HCT116 (cell line): ENCODE data around the gene TLL2. TPM values are rescaled to one million over a fixed set of nuclear protein-coding genes. Genes with fewer than 3 reads are reported as not detected.

Experiments used
- ATAC-seq: fragments of 200-7000 bp; cut with Tn5 transposase; 2 replicates; pipeline ENCODE4 v1.9.1; 2020; ENCODE audit warnings: mild to moderate bottlenecking, moderate library complexity
- BruUV-seq: library from RNA; stranded (reverse); fragments of 400-500 nt; replicated peaks from 2 replicates; lab custom pipeline; 2021; lab: Mats Ljungman, UMichigan
- CTCF ChIA-PET: fragments of 300-600 bp; sonication (Branson Sonifier 250); formaldehyde crosslinking; loops from one replicate; lab custom pipeline; 2021; ENCODE audit warnings: antibody characterized with exemption; lab: Charles Lee
- POLR2A ChIA-PET: fragments of 300-600, 350-600 bp; sonication (Branson Sonifier 250); formaldehyde crosslinking; loops from one replicate; lab custom pipeline; 2021; ENCODE audit warnings: antibody characterized with exemption; lab: Charles Lee
- RAD21 ChIA-PET, 2 experiments: fragments of 300-600 bp; sonication (Branson Sonifier 250); formaldehyde crosslinking; loops; one replicate each; lab custom pipeline; 2023; ENCODE audit warnings: low total read pairs in 2 of 2; ENCODE audit not compliant: uncharacterized antibody in 2 of 2, unreplicated experiment in 2 of 2, low non-redundant PET in 1 of 2; lab: Charles Lee
- DNase-seq: peaks from one replicate; pipeline ENCODE4 v3.0.0-alpha.2; 2010; ENCODE audit warnings: low read depth, low spot score
- H2AFZ ChIP-seq: fragments of 200-600 bp; shearing (Covaris generic), sonication (generic); 2 replicates; pipeline ENCODE4 v1.6.1; 2017; ENCODE audit warnings: low read depth, mixed run types, mixed read lengths, antibody characterized with exemption, low read length; ENCODE audit not compliant: poor library complexity, severe bottlenecking
- H3K27ac ChIP-seq: 2 replicates; pipeline ENCODE4 v1.5.1; 2012; ENCODE audit warnings: low read depth, low read length
- H3K27me3 ChIP-seq: fragments of 200-600 bp; sonication (generic); 2 replicates; pipeline ENCODE4 v1.6.1; 2016; ENCODE audit warnings: mixed run types, low read length, mixed read lengths; ENCODE audit not compliant: insufficient read depth
- H3K36me3 ChIP-seq, 2 experiments: fragments of 200-500 bp in 1 of 2; fragments of 200-600 bp in 1 of 2; sonication (Bioruptor generic) in 1 of 2; sonication (generic) in 1 of 2; 2 replicates each; pipeline versions ENCODE4 v1.5.1 to v1.6.1; 2014 to 2016; ENCODE audit warnings: low read length in 2 of 2, inconsistent platforms in 1 of 2, mixed read lengths in 1 of 2, mixed run types in 1 of 2; ENCODE audit not compliant: insufficient read depth in 2 of 2, control insufficient read depth in 1 of 2
- H3K4me1 ChIP-seq, 2 experiments: fragments of 200-600 bp in 1 of 2; sonication (generic) in 1 of 2; 2 replicates each; pipeline versions ENCODE4 v1.5.1 to v1.6.1; 2012 to 2017; ENCODE audit warnings: low read length in 2 of 2, inconsistent platforms in 1 of 2, mild to moderate bottlenecking in 1 of 2, mixed read lengths in 1 of 2, mixed run types in 1 of 2, moderate library complexity in 1 of 2; ENCODE audit not compliant: insufficient read depth in 2 of 2, control insufficient read depth in 1 of 2
- H3K4me2 ChIP-seq: fragments of 200-600 bp; sonication (generic); 2 replicates; pipeline ENCODE4 v1.6.1; 2017; ENCODE audit warnings: mixed run types, low read length, mixed read lengths
- H3K4me3 ChIP-seq, 2 experiments: fragments of 200-600 bp in 1 of 2; sonication (generic) in 1 of 2; replicated peaks in 1 of 2; 2 replicates each; pipeline ENCODE4 v1.5.1; 2011 to 2016; ENCODE audit warnings: low read length in 2 of 2, control low read depth in 1 of 2, low read depth in 1 of 2, mild to moderate bottlenecking in 1 of 2, mixed read lengths in 1 of 2, mixed run types in 1 of 2
- H3K79me2 ChIP-seq: fragments of 200-600 bp; sonication (generic); 2 replicates; pipeline ENCODE4 v1.6.1; 2017; ENCODE audit warnings: mild to moderate bottlenecking, mixed run types, low read length, moderate library complexity, mixed read lengths; ENCODE audit not compliant: insufficient read depth
- H3K9ac ChIP-seq: fragments of 200-600 bp; sonication (generic); 2 replicates; pipeline ENCODE4 v1.6.1; 2016; ENCODE audit warnings: low read length, mixed read lengths
- H3K9me2 ChIP-seq: fragments of 200-600 bp; sonication (generic), shearing (Covaris generic); 2 replicates; pipeline ENCODE4 v1.6.1; 2017; ENCODE audit warnings: mixed run types, mild to moderate bottlenecking, moderate library complexity; ENCODE audit not compliant: insufficient read depth
- H3K9me3 ChIP-seq, 2 experiments: fragments of 200-500 bp in 1 of 2; fragments of 200-600 bp in 1 of 2; sonication (Bioruptor generic) in 1 of 2; sonication (generic) in 1 of 2; 2 replicates each; pipeline ENCODE4 v1.6.1; 2014 to 2017; ENCODE audit warnings: low read length in 2 of 2, mixed read lengths in 2 of 2, inconsistent platforms in 1 of 2, low read depth in 1 of 2, mild to moderate bottlenecking in 1 of 2, mixed run types in 1 of 2, moderate library complexity in 1 of 2; ENCODE audit not compliant: control insufficient read depth in 1 of 2, insufficient read depth in 1 of 2
- H4K20me1 ChIP-seq: fragments of 200-600 bp; sonication (generic), shearing (Covaris generic); 2 replicates; pipeline ENCODE4 v1.6.1; 2017; ENCODE audit warnings: mixed run types, mild to moderate bottlenecking, moderate library complexity; ENCODE audit not compliant: insufficient read depth
- EGR1 ChIP-seq: IDR thresholded peaks from 2 replicates; pipeline ENCODE4 v1.6.1; 2012; ENCODE audit warnings: low read depth
- EZH2 ChIP-seq: fragments of 200-600 bp; sonication (generic); IDR thresholded peaks from 2 replicates; pipeline ENCODE4 v1.6.1; 2017; ENCODE audit warnings: antibody characterized with exemption, mixed run types
- FOSL1 ChIP-seq: IDR thresholded peaks from 2 replicates; pipeline ENCODE4 v1.6.1; 2012; ENCODE audit warnings: low read depth
- SIN3A ChIP-seq: IDR thresholded peaks from 2 replicates; pipeline ENCODE4 v1.6.1; 2012; ENCODE audit warnings: low read depth
- SP1 ChIP-seq: IDR thresholded peaks from 2 replicates; pipeline ENCODE4 v1.6.1; 2012; ENCODE audit warnings: low read depth
- SRF ChIP-seq: IDR thresholded peaks from 2 replicates; pipeline ENCODE4 v1.6.1; 2012; ENCODE audit warnings: low read depth
- TCF7L2 ChIP-seq: IDR thresholded peaks from 2 replicates; pipeline ENCODE4 v1.7.0; 2011; ENCODE audit warnings: borderline replicate concordance, inconsistent platforms; ENCODE audit not compliant: insufficient read depth, insufficient read length; ENCODE audit errors: extremely low read depth
- ZNF274 ChIP-seq: fragments of 200-500 bp; sonication (Bioruptor generic); IDR thresholded peaks from 2 replicates; pipeline ENCODE4 v1.6.1; 2014; ENCODE audit warnings: mild to moderate bottlenecking, low read depth, low read length, inconsistent platforms
- intact Hi-C: fragments of 100-400 bp; cut with micrococcal nuclease; formaldehyde crosslinking; loops from 2 replicates; pipeline ENCODE4 v1.10.0; 2022
- total RNA-seq: library from RNA; stranded (reverse); gene quantifications from one replicate; pipeline ENCODE4 v1.2.1, GENCODE V29; 2021; ENCODE audit not compliant: unreplicated experiment
- TF ChIP-seq, protein P1 (sequence below), 3 experiments: fragments of 200-600 bp in 1 of 3; sonication (generic) in 1 of 3; IDR thresholded peaks in 2 of 3; conservative IDR thresholded peaks in 1 of 3; 2 replicates each; pipeline ENCODE4 v1.5.1; 2012 to 2017; ENCODE audit warnings: low read depth in 2 of 3, low read length in 2 of 3, antibody characterized with exemption in 1 of 3, borderline replicate concordance in 1 of 3, control low read depth in 1 of 3, mild to moderate bottlenecking in 1 of 3, mixed read lengths in 1 of 3, mixed run types in 1 of 3, moderate library complexity in 1 of 3; ENCODE audit not compliant: insufficient read depth in 1 of 3

TLL2 gene
- total RNA-seq, 1 experiment from 2014 or later, result 1.3 TPM

DNA sequence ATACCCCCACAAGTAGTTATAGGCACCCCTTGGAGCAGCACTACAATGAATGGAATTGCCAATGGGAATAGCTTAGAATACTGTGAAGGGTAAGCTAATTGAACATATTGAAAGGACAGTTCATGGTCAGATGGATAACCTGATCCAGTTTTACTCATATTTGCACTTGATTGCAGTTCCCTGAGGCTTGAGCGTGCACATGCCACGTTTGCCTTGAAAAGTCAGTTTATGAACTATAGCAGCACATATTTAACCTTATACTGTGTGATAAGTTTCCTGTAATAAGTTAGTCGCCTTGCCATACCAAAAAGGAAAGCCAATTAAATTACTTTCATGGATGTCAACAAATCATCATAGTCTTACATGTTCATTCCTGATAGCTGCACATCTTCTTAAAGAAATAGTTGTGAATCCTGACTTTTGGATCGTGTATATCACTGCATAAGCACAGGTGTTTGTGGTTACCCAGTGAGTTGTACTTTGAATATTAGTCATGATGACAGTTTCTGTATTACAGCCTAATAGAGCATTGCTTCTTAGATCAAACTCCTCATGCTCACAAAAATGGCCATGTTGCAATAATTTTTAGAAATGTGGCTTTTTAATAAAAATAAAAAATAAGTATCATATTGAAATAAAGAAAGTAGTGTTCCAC lies 187.9 kb downstream of the TLL2 start:
- no peaks in the 10 kb centered on the region for H3K9me3 ChIP-seq
- H3K27ac ChIP-seq, result no peak overlapping the region
- ATAC-seq (no peak), DNase-seq (no peak)
- POLR2A ChIA-PET, result no interaction called here
- no peaks in the 10 kb centered on the region for H3K4me1 ChIP-seq
- peaks cover 5% of the 10 kb centered on the region; the same call in 1 of the 2 replicates for H3K27me3 ChIP-seq
- no peaks in the 10 kb centered on the region for H3K79me2 ChIP-seq
- no peaks in the 10 kb centered on the region for H3K9me2 ChIP-seq
- intact Hi-C loops, result no loop called here
- CTCF ChIA-PET, result interaction anchor here (2.3 kb wide), 1 partner anchor 9 kb away, joined by 10 read pairs; no protein-coding TSS in a partner anchor
- H3K36me3 ChIP-seq, result no peaks in the 10 kb centered on the region
- no peak overlapping the region for H3K9ac ChIP-seq
- RAD21 ChIA-PET, result no interaction called here
- TF ChIP-seq, protein P1, sequence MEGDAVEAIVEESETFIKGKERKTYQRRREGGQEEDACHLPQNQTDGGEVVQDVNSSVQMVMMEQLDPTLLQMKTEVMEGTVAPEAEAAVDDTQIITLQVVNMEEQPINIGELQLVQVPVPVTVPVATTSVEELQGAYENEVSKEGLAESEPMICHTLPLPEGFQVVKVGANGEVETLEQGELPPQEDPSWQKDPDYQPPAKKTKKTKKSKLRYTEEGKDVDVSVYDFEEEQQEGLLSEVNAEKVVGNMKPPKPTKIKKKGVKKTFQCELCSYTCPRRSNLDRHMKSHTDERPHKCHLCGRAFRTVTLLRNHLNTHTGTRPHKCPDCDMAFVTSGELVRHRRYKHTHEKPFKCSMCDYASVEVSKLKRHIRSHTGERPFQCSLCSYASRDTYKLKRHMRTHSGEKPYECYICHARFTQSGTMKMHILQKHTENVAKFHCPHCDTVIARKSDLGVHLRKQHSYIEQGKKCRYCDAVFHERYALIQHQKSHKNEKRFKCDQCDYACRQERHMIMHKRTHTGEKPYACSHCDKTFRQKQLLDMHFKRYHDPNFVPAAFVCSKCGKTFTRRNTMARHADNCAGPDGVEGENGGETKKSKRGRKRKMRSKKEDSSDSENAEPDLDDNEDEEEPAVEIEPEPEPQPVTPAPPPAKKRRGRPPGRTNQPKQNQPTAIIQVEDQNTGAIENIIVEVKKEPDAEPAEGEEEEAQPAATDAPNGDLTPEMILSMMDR (IDR thresholded peaks at IDR 0.05 in 2 of 3, conservative IDR thresholded peaks at IDR 0.05 in 1 of 3; ENCODE audit: borderline replicate concordance in 1 of 3, insufficient read depth in 1 of 3, low read depth in 2 of 3, low read length in 2 of 3), result no peak
- TF ChIP-seq SIN3A, result no peak
- no peak for TF ChIP-seq EZH2
- no peak for TF ChIP-seq EGR1
- TF ChIP-seq ZNF274, result no peak
- no peak for TF ChIP-seq TCF7L2
- no peak for TF ChIP-seq SRF
- no peak for TF ChIP-seq SP1
- TF ChIP-seq FOSL1, result no peak
- H4K20me1 ChIP-seq, result no peaks in the 10 kb centered on the region
- H2AFZ ChIP-seq, result no peak overlapping the region
- H3K4me3 ChIP-seq, result no peak overlapping the region
- no peak overlapping the region for H3K4me2 ChIP-seq
- no TSS peak for BruUV-seq
